Breast epithelium (tissue), 3 donors: ENCODE results near the gene ERGIC1.

Source experiments
- CTCF ChIP-seq, 3 donors: fragments of 450-650 bp; IDR thresholded peaks; one replicate each; pipeline ENCODE4 v1.5.1; 2016 to 2017; ENCODE audit warnings: antibody characterized with exemption in 3 of 3, mild to moderate bottlenecking in 3 of 3, moderate library complexity in 3 of 3
- POLR2AphosphoS5 ChIP-seq, 3 donors: sonication (generic); formaldehyde crosslinking; IDR thresholded peaks; one replicate each; pipeline ENCODE4 v1.6.1; 2017; ENCODE audit warnings: antibody characterized with exemption in 3 of 3

- TF ChIP-seq CTCF (IDR thresholded peaks at IDR 0.05) (no peak), POLR2AphosphoS5 (IDR thresholded peaks at IDR 0.05) (no peak)
Observed at GRCh38 chr5:172944741-172945140, 110.7 kb downstream of the ERGIC1 start.
